NCI-H446 treated with DMSO at 0.1 percent for 48 hours (cell line): Measurements from ENCODE around the gene PPP1R1B.

ENCODE experiments used
- DNase-seq: peaks from one replicate; lab custom pipeline; 2025; lab: John Stamatoyannopoulos, UW

Gene PPP1R1B

DNA sequence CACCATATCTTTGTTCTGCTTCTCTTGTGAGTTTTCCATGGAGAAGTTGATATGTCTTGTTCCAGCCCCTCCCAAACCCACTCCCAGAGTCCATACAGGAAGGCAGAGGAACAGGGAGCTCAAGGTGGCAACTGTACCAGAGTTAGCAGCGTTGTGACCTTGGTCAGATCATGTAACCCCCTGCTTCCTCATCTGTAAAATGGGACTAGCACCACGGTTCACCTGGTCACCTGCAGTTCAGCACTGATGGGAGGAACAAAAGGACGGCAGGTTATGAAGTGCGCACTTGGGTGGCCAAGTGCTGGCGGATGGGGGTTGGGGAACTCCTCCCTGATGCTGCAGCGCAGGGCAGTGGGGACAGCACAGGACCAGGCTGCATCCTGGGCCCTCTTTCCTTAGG lies 11.3 kb upstream of the PPP1R1B start:
- no peak for DNase-seq

GRCh38 chr17:39617100-39617445 lies 9.7 kb upstream of the PPP1R1B start:
- DNase-seq, result no peak

GRCh38 chr17:39617446-39618245 lies 9.1 kb upstream of the PPP1R1B start:
- DNase-seq, result peak; percentile 53

- DNase-seq, result no peak
Measured at GRCh38 chr17:39618246-39618913, 8.4 kb upstream of the PPP1R1B start.

DNA sequence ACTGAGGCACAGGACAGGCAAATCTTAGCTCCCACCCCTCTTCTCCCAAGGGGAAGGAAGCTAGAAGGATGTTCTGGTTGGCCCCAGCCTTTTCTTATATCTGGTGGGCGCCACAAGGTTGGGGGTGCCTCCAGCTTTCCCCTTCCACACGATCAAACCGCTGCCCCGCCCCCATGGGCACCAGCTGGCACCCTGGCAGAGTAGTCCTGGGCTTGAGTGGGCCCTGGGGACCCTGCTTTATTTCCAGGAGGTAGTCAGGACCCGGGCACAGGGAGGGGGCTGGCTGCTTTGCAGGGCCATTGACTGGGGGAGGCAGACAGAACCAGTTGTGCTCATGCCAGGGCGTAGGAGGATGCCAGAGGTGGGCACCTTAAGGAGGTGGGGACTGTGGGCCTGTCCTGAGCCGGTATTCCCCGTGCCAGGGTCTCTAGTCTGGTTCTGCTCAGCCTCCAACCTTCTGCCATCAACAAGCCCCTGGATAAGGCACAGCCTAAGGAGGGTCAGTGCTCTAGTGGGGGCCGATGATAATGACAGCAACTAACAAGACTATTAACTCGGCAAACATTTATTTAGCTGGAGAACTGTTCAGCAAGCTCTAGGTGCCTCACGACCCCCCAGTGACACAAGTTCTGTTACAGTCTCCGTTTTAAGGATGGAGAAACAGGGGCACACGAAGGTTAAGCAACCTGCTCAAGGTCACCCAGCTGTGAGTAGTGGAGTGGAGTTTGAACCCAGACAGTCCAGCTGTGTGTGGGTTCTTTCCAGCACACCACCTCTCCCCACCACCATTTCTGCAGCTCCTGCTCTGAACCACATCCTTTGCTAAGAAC lies 7.6 kb upstream of the PPP1R1B start:
- DNase-seq, result no peak

GRCh38 chr17:39619786-39620101 lies 7.0 kb upstream of the PPP1R1B start:
- no peak for DNase-seq

- peak; percentile 22 for DNase-seq
Measured at GRCh38 chr17:39621523-39622379, 5.0 kb upstream of the PPP1R1B start.

- no peak for DNase-seq
Measured at GRCh38 chr17:39622380-39623006, 4.3 kb upstream of the PPP1R1B start.

DNA sequence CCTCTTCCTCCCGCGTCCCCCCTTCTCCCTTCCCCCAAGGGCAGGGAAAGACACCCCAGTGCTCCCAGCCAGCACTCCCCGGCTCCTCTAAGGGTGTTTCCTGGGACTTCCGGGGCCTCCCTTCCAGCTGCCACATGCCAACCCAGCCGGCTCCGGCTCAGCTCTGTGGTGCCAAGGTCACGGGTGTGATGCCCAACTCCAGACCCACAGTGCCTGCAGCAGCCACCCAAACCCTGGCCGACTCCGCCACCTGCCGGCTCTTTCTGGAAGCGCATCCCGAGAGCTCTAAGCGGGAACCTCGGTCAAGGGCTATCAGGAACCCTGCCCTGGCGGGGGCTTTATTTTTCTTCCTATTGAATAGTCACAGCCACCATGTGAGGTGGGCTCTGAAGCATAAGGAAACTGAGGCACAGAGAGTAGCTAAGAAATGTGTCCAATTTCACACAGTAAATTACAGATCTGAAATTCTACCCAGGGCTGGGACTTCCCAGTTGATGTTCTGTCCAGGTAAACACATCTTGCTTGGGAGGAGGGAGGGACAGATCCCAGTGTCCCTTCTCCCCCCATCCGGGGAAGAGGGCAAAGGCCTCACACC lies 3.3 kb upstream of the PPP1R1B start:
- DNase-seq, result peak; percentile 28

- DNase-seq, result no peak
Measured at GRCh38 chr17:39624313-39624712, 2.4 kb upstream of the PPP1R1B start.

DNA sequence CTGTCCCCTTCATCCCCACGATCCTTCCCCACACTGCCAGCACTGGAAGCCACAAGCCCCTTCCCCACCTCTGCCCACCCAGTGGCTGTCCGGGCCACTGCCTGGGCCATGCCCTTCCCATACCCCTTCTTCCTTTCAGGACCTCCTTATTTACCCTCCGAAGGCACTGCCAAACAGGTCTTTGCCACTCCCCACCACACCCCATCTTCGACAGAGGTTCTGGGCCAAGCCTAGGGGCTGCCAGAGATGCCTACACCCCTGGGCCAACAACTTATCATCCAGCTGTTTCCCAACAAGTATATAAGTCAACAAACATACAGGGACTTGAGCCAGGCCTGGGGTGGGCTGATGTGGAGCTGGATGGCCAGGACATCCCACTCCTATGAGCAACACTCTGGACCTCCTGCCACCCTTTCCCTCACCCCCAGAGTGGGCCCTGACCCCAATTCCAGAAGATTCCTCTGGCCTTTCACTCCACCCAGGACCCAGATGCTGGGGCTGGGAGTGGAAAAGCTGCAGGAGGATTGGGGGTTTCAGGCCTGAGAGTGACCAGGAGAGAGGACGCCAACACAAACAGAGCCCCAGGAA lies 1.5 kb upstream of the PPP1R1B start:
- DNase-seq, result no peak

- no peak for DNase-seq
Measured at GRCh38 chr17:39627047-39627711, 427 bp downstream of the PPP1R1B start.

DNA sequence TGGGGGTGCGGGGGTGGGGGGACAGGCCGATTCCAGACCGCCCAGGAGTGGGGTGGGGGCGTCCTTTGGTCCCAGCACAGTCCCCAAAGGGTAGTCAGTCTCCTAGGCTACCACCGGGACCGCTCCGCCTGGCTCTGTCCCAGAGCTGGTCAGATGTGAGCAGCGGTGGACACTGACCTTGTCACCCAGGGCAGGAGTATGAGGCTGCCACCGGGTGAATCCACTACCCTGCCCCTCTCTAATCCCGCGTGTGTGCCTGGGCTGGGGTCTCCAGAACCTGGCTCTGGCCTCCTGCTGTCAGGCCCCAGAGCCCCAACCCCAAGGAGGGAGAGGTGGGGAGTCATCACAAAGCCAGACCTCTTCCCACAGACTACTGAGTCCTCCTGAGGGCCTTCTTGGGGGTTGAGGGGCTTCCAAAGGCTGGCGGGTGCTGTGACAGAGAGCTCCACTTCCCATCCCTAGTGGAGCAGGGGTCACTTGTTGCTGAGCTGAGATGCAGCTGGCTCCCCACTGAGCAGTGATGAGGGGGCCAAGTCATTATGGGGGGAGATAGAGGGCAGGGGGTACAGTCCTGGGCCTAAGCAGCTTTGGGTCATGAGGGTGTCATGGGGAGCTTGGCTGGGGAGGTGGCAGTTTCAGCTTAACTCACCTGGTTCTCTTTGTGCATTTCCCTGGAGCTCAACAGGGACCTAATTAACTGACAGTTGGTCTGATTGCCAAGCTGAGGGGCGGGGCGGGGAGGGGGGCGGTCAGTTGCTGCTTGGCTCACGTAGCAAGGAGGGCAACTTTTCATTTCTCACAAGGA lies 1.2 kb downstream of the PPP1R1B start:
- DNase-seq, result no peak

DNA sequence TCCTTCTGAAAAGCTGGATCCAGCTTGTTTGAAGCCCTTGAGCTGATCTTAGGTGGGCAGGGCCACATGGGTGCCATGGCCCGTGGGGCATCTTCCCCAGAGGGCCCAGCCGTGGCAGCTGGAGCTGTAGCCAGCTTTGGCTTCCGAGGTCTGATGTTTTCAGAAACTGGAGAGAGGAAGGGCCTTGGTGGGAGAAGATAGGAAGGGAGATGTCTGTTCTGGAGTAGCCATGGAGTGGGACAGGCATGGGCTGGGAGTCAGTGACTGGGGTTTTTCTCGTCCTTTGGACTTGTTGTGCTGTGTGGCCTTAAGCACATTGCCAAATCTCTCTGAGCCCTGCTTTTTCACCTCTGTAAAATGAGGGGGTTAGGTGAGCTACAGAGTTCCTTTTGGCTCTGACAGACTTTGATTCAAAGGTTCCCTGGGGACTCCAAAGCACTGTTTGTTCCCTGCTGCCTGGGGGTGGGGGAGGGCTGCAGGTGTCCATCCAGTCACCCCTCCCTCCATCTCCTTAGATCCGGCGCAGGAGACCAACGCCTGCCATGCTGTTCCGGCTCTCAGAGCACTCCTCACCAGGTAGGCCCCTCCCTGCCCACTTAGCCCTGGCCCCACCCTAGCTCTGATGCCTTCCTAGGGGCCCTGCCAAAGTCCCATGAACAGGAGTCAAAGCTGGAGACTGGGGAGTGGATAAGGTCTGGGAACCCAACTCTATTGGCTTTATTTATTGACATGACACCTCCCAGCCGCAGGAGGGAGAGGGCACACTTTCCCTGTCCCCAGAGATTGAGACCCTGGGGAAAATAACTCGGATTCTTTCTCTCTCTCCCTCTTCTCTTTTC lies 2.1 kb downstream of the PPP1R1B start:
- no peak for DNase-seq

DNA sequence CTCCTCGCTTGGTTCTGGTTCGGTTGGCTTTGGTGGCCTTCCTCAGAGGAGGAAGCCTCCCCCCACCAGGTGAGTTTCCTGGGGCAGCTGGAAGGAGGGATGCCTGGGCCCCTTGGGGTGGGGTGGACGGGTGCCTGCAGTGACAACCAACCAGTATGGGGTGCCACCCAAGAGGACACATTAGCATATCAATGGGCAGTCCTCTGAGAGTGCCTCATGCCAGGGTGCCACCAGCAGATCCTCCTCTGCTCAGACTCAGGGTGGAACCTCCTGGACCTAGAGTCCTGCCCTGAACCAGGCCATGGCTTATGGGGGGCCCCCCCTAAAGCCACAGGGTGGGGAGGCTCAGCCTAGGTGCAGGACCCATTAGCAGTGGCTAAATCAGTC lies 2.7 kb downstream of the PPP1R1B start:
- no peak for DNase-seq

- no peak for DNase-seq
Measured at GRCh38 chr17:39629898-39630297, 3.1 kb downstream of the PPP1R1B start.

- no peak for DNase-seq
Measured at GRCh38 chr17:39631403-39631802, 4.7 kb downstream of the PPP1R1B start.

GRCh38 chr17:39632153-39632941 lies 5.6 kb downstream of the PPP1R1B start:
- DNase-seq, result no peak
